Upper lobe of right lung (tissue), 1 donor: ENCODE results near the gene C16orf92. TPM values are rescaled to one million over a fixed set of nuclear protein-coding genes. Genes with fewer than 3 reads are reported as not detected.

Experiments used
- ATAC-seq: fragments of 200-7000 bp; cut with Tn5 transposase; one replicate; pipeline ENCODE4 v1.9.1; 2020; ENCODE audit warnings: mild to moderate bottlenecking, moderate library complexity
- DNase-seq: peaks from one replicate; pipeline ENCODE4 v3.0.0-alpha.2; 2020
- H3K27ac ChIP-seq: fragments of 200-600 bp; one replicate; pipeline ENCODE4 v1.8.0; 2022
- H3K27me3 ChIP-seq: fragments of 200-600 bp; one replicate; pipeline ENCODE4 v1.8.0; 2022; ENCODE audit warnings: mild to moderate bottlenecking
- H3K36me3 ChIP-seq: fragments of 200-600 bp; one replicate; pipeline ENCODE4 v1.8.0; 2022
- H3K4me1 ChIP-seq: fragments of 200-600 bp; one replicate; pipeline ENCODE4 v1.8.0; 2022
- H3K4me3 ChIP-seq: fragments of 200-600 bp; one replicate; pipeline ENCODE4 v1.8.0; 2022; ENCODE audit warnings: mild to moderate bottlenecking
- H3K9me3 ChIP-seq: fragments of 200-600 bp; one replicate; pipeline ENCODE4 v1.8.0; 2022
- intact Hi-C: fragments of 100-400 bp; cut with DNase I; formaldehyde crosslinking; loops from one replicate; pipeline ENCODE4 v1.11.0; 2022
- total RNA-seq: library from RNA; stranded (reverse); fragmentation: NEBNext Ultra II Directional; extraction: Animal tissue kit (Norgen Biotek cat#: 25700); gene quantifications from one replicate; pipeline ENCODE4 v1.2.1, GENCODE V29; 2021
- TF ChIP-seq, protein P1 (sequence below): fragments of 200-600 bp; IDR thresholded peaks from one replicate; pipeline ENCODE4 v1.8.0; 2022; ENCODE audit warnings: antibody characterized with exemption
- donor health status: DM: no; HTN: yes; CAD: no; lungs with severe emphysema.

Gene C16orf92
- total RNA-seq, 1 donor from 2014 or later, result not detected

DNA sequence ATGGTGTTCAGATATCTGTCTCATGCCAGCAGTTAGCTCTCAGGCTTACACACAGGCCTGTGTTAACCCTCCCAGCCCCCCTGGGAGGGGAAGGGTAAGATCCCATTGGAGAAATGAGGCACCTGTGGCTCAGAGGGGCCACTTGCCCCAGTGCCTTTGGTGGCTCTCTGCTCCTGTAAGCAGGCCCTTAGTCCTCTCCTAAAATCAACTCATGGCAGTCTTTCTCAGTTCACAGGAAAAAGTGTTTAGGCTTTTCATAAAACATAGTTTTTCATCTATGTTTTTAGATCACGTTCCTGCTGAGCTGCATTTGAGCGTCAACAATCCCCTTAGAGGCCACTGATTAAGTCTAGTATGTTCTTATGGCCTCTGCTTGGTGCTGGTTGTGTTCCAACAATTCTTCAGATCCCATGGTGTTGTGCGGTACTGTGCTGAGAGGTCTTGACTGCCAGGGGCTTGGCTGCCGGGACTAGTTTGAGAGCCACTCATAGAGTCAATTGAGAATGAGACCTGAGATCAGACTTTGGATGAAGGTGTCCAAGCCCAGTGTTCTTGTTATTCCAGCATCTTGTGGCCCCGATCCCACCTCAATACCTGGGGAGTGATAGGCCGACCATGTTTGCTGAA, 38.7 kb upstream of the C16orf92 start:
- intact Hi-C loops, result no loop called here
- peaks cover 9% of the 10 kb centered on the region for H3K4me1 ChIP-seq
- no peaks in the 10 kb centered on the region for H3K27me3 ChIP-seq
- H3K27ac ChIP-seq, result peak overlapping the region; percentile 43
- peaks cover 92% of the 10 kb centered on the region for H3K36me3 ChIP-seq
- TF ChIP-seq, protein P1, sequence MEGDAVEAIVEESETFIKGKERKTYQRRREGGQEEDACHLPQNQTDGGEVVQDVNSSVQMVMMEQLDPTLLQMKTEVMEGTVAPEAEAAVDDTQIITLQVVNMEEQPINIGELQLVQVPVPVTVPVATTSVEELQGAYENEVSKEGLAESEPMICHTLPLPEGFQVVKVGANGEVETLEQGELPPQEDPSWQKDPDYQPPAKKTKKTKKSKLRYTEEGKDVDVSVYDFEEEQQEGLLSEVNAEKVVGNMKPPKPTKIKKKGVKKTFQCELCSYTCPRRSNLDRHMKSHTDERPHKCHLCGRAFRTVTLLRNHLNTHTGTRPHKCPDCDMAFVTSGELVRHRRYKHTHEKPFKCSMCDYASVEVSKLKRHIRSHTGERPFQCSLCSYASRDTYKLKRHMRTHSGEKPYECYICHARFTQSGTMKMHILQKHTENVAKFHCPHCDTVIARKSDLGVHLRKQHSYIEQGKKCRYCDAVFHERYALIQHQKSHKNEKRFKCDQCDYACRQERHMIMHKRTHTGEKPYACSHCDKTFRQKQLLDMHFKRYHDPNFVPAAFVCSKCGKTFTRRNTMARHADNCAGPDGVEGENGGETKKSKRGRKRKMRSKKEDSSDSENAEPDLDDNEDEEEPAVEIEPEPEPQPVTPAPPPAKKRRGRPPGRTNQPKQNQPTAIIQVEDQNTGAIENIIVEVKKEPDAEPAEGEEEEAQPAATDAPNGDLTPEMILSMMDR, result no peak
- no peaks in the 10 kb centered on the region for H3K9me3 ChIP-seq
- H3K4me3 ChIP-seq, result no peak overlapping the region
- DNase-seq (no peak), ATAC-seq (peak; percentile 70)

DNA sequence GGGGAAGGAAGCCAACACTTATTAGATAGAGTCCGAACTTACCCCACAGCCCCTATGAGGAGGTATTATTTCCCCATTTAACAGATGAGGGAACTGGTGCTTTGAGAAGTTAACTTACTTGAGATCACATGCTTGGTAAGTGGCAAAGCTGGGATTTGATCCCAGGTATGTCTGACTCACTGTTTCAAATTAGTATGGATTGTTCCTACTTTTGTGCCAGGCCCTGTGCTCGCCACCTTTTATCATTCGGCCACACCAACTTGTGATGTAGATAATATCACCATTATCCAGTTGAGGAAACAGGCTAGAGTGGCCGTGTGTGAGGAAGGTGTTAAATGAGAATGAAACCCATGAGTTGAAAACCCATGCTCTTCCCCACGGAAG, 38.2 kb upstream of the C16orf92 start:
- H3K4me1 ChIP-seq, result peaks cover 9% of the 10 kb centered on the region
- DNase-seq (no peak), ATAC-seq (no peak)
- TF ChIP-seq, protein P1, result no peak
- H3K36me3 ChIP-seq, result peaks cover 91% of the 10 kb centered on the region
- no peaks in the 10 kb centered on the region for H3K27me3 ChIP-seq
- intact Hi-C loops, result no loop called here
- no peak overlapping the region for H3K27ac ChIP-seq
- H3K9me3 ChIP-seq, result no peaks in the 10 kb centered on the region
- H3K4me3 ChIP-seq, result no peak overlapping the region

DNA sequence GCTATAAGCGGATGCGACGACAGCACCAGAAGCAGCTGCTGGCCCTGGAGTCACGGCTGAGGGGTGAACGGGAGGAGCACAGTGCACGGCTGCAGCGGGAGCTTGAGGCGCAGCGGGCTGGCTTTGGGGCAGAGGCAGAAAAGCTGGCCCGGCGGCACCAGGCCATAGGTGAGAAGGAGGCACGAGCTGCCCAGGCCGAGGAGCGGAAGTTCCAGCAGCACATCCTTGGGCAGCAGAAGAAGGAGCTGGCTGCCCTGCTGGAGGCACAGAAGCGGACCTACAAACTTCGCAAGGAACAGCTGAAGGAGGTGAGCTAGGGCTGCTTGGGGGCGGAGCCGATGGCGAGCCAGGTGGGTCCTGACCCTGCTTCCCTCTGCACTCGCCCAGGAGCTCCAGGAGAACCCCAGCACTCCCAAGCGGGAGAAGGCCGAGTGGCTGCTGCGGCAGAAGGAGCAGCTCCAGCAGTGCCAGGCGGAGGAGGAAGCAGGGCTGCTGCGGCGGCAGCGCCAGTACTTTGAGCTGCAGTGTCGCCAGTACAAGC, 37.7 kb upstream of the C16orf92 start:
- Histone ChIP-seq H3K36me3 (peaks cover 90% of the 10 kb centered on the region), H3K9me3 (no peaks in the 10 kb centered on the region), H3K27me3 (no peaks in the 10 kb centered on the region), H3K27ac (no peak overlapping the region), H3K4me3 (no peak overlapping the region), H3K4me1 (peaks cover 9% of the 10 kb centered on the region)
- DNase-seq (no peak), ATAC-seq (no peak)
- TF ChIP-seq, protein P1, result no peak
- intact Hi-C loops, result no loop called here

DNA sequence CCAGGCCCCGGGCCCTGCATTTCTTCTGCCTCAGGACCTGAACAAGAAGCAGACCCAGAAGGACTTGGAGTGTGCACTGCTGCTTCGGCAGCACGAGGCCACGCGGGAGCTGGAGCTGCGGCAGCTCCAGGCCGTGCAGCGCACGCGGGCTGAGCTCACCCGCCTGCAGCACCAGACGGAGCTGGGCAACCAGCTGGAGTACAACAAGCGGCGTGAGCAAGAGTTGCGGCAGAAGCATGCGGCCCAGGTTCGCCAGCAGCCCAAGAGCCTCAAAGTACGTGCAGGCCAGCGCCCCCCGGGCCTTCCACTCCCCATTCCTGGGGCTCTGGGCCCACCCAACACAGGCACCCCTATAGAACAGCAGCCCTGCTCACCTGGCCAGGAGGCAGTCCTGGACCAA, 36.8 kb upstream of the C16orf92 start:
- ATAC-seq (no peak), DNase-seq (no peak)
- no peak overlapping the region for H3K4me3 ChIP-seq
- H3K27ac ChIP-seq, result no peak overlapping the region
- peaks cover 9% of the 10 kb centered on the region for H3K4me1 ChIP-seq
- no peaks in the 10 kb centered on the region for H3K9me3 ChIP-seq
- H3K27me3 ChIP-seq, result no peaks in the 10 kb centered on the region
- TF ChIP-seq, protein P1, result no peak
- intact Hi-C loops, result no loop called here
- peaks cover 90% of the 10 kb centered on the region for H3K36me3 ChIP-seq

DNA sequence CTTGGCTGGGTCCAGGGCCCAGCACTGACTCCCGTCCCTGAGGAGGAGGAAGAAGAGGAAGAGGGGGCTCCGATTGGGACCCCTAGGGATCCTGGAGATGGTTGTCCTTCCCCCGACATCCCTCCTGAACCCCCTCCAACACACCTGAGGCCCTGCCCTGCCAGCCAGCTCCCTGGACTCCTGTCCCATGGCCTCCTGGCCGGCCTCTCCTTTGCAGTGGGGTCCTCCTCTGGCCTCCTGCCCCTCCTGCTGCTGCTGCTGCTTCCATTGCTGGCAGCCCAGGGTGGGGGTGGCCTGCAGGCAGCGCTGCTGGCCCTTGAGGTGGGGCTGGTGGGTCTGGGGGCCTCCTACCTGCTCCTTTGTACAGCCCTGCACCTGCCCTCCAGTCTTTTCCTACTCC, 36.1 kb upstream of the C16orf92 start:
- TF ChIP-seq, protein P1, result no peak
- Histone ChIP-seq H3K4me3 (no peak overlapping the region), H3K27ac (peak overlapping the region; percentile 11), H3K36me3 (peaks cover 90% of the 10 kb centered on the region), H3K27me3 (no peaks in the 10 kb centered on the region), H3K9me3 (no peaks in the 10 kb centered on the region), H3K4me1 (peaks cover 9% of the 10 kb centered on the region)
- no peak for ATAC-seq
- intact Hi-C loops, result no loop called here
- DNase-seq, result no peak
